ENCODE measurements around the gene NPC2.

GRCh38 chr14:74437496-74438053 lies 55.5 kb downstream of the NPC2 start:
- no peak for TF ChIP-seq GATA3 (IDR thresholded peaks at IDR 0.05; ENCODE audit: low read depth, low read length)
- no peak for TF ChIP-seq GATA2 (IDR thresholded peaks at IDR 0.05; ENCODE audit: low read depth, low read length)
